Stimulated activated CD4-positive, alpha-beta T cell treated with anti-CD3 and anti-CD28 coated beads, TNF-alpha, amount 100 ng/mL, for 4 hours (primary cell): ENCODE results near the gene HABP2.

Experiments
- DNase-seq, 3 experiments: peaks; one replicate each; pipeline ENCODE4 v3.0.0-alpha.2; 2020; ENCODE audit warnings: low read depth in 3 of 3

The HABP2 gene

DNA sequence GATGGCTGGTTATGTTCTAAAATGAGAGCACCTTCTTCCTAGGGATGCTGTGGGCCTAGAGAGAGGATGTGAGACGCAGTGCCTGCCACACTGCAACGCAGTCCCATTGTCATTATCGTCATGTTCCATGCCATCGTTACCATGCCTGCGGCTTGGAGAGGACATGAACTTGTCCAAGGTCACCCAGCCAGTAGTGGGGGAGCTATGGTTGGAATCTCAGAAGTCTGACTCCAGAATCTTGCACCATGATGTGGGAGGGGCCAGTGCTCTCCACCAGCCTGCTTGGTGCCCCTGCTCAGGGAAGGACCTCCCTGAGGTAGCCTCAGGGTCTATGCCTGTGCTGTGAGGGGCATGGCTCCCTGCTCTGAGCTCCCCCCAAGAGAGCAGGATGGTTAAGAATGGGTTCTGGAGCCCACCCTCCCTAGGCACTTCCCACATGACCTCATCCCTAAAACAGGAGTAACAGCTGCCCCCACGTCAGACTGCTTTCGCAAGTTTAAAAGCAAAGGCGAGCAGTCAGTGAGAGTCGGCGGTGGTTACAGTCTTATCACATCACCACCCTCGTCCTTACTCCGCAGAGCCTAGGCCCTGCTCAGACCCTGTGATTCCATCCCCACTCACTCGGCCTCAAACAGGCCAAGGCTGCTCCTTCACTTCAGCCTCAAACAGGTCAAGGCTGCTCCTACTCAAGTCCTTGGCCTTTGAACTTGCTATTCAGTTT lies 50.4 kb downstream of the HABP2 start:
- DNase-seq = no peak

DNA sequence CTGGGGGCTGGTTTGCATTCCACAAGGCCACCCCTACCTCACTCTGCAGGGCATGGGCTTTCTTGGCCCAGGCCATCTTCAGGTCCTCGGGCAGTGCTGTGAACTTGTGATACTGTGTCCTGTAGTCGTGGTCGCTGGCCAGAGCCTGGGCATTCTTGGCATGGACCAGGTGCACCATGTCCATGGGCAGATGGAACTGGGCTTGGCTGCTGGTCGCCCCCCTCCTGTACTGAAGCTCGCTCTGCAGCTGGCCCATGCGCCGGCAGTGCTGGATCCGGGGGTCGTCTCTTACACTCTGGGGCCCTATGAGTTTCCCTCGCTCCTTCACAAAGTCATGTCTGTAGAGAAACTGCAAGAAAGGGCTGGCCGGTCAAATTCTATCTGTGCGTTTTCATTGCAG lies 51.7 kb downstream of the HABP2 start:
- DNase-seq = no peak

DNA sequence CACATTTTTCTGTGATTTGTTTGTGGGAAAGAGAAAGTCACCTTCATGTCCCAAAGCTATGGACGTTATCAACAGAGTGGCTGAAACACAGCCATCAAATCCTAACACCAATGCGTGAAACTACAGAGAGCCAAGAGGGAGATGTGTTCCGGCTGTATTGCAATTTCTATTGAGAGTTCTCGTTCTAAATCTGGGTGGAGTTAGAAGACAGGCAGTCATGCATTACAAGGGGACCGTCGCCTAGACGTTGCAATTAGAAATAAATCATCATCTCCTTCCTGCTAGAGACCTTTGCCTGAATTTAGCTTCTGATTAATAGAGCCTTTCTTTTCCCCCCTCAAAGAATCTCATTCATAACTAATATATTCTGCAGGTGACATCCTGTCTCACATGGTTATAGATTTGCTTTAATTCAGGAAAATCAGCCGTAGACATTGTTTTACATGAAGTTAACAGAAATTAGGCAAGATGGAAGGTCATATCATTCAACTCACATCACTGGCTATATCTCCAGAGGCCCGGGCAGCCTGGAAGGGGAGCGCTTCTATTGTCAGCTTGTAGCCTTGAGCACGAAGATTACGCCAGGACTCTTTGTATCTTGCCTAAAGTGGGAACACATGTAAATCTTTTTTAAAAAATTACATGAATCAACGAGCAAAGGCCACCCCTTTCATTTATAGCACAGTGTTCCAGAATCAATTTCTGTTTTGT lies 52.6 kb downstream of the HABP2 start:
- DNase-seq = no peak

DNA sequence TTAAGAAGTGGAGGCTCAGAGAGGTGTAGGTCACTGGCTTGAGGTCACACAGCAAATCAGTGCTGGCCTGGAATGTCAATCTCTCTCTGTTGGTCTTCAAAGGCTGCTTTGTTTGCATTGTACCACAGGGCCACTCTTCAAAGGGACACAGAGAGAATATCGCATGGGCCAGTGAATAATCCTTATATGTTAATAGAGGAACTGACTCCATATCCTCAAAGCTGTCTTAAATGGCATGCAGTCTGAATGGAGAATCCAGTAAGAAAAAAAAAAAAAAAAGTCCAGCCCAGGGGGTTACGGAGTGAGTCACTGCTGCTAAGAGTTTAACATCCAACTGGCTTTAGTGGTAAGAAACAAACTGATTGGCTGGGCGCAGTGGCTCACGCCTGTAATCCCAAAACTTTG lies 56.9 kb downstream of the HABP2 start:
- DNase-seq = no peak

DNA sequence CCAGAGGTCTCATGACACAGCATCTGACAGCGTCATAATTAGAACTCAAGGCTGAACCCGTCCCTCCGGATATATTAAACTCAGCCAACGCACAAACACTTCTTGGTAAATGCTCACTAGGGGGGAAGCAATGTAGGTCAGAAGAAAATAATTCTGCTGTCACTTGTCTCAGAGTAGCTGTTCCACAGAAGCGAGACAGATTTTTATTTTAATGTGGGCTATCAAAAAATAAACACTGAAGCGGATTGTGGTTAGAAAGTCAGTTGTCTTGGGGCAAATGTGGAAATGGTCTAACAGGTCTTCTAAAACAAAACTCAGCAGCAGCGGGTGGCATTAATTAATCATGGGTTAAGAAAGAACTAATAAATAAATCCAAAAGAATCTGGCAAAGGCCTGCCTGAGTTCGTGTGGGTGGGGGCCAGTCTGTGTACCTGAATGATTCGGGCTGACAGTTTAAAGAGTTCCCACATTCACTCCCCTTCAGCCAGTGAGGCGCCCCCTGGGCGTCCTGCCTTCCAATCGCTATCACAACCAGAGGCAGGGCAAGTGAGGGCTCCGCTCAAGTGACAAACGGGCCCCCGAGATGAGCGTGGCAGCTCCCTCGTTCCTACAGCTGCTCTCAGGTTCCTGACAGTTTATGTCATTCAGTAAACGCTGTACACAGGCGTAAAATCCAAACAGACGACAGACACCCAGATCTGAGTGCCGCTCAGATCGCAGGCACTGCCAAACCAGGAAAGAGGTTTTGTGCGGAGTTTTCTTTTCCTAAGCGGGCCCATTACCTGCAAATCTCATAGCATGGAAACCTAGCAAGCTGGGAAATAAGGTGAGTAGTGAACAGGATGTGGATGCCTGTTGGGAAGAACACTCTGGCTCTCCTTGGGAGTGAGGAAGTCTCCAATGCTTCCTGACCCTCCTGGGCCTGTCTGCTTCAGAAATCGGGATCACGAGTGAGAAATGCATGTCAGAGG lies 58.1 kb downstream of the HABP2 start:
- DNase-seq = no peak

DNA sequence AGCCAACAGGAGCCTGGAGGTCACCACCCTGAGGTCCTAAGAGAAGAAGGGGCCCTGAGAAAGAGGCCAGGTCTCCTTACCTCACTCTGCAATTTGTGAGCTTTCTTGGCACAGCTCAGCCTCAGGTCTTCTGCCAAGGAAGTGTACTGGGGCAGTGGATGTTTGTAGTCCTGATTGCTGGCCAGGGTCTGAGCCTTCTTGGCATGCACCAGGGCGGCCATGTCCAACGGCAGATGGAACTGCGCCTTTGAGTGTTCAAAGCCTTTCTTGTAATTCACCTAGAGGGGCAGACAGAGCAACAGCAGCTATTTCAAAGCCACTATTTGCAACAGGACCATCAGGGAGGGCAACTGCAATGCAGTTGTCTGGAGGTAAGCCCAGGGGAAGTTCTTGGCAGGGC lies 59.3 kb downstream of the HABP2 start:
- DNase-seq = no peak

DNA sequence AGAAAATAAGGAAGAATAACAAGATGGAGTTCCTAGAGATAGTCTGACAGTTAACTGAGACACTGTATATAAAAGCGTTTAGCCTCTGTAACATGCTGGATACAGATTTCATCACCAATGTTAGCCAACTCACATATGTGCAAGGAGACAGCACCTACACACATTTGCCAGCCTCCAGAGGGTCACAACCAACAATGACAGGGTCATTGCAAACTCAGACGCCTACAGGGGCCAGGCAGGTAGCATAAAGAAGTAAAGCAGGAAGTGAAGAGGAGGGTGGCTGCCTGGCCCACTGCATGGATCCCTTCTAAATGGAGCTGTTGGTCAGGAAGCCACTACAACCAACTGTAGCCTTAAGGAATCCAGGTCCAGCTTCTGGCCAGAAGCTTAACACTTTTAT lies 60.6 kb downstream of the HABP2 start:
- DNase-seq = no peak

DNA sequence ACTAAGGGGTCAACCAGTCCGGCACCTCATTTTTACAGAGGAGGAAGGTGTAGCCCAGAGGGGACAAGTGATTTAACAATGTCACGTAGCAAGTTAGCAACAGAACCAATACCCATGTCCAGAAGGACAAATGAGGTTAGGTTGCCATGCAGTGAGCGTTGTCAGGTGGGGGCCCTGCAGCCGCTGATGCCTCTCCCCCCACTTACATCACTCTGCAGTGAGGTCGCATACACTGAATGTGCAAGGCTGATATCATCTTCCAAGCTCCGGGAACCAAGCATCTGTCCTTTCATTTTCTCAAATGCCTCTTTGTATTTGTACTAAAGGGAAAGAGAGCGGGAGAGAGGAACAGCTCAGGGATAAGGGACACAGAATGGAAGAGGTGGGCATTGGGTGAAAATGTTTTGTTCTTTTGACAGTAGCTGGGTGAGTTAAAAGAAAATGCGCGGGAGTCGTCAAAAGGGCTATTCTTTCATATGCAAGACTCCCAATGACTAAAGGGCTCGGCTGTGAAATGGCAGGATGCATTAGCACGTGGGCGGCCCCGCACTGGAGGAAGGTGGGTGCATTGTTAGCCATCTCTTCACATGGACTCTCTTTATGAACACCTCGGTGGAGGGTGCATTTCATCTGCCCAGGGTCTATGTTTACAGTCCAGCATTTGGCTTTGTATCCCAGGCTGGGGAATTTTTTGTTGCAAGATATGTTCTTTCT lies 61.3 kb downstream of the HABP2 start:
- DNase-seq = no peak

DNA sequence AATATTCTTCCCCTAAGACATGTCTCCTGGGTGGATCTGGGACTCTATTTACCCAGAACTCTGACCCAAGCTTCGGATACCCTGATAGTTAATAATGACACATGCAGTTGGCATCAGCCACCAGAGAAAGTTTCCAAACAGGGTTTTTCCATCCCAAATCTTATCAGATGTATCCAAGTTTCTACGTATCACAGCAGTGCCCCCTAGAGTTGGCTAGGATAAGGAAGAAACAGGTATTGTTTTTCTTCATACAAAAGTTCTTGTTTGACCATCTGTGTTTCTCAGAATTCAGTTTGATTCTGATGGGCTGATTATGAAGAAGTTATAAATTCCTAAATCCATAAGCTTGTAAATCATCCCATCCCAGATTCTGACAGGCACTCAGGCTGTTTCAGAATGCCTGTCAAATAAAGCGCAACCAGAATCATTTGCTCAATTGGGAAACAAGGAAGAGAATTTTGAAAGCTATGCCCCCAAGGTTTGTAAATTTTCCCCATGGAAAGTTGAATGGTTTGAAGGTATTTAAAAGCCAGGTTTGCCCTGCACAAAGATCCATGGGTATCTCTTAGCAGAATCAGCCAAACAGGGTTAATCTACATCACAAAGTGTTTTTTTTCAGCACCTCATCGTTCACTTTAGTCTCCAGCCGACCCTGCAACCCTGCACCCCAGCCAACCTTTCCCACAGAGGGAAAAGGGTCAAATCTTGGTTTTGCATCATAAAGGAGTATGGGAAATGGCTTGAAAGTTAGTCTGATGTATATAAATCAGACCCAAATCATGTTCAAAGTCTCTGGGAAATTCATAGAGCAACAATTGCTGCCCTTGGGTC lies 63.6 kb downstream of the HABP2 start:
- no peak for DNase-seq

DNA sequence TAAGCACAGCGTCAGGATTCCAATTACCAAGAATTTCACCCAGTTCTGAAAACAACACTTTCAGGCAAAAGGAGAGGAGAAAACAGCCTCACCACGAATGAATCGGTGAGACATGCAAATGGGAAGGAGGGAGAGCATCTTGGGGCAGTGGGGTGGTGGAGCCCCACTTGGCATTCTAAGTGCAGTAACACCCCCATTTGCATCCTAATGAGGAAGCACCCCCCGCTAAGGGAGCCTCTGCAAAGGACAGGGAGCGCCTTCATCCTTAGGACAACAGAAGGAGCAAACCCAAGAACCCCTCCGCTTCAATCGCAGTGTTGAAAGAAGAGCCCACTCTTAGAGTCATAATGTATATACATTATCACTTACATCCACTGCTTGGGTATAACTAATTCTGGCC lies 64.2 kb downstream of the HABP2 start:
- DNase-seq = no peak

DNA sequence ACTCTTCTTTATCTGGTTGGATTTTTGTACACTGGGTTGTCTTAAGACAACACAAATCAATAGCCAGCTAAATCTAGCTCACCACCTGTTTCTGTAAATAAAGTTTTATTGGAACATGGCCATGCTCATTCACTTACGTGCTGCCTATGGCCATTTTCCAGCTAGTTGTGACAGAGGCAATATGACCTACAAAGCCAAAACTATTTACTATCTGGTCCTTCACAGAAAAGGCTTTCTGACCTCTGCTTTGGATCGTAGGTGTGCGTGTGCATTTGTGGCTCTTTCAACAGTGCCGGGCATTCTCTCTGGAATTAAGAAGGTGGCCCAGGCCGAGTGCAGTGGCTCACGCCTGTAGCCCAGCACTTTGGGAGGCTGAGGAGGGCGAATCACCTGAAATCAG lies 65.5 kb downstream of the HABP2 start:
- no peak for DNase-seq

DNA sequence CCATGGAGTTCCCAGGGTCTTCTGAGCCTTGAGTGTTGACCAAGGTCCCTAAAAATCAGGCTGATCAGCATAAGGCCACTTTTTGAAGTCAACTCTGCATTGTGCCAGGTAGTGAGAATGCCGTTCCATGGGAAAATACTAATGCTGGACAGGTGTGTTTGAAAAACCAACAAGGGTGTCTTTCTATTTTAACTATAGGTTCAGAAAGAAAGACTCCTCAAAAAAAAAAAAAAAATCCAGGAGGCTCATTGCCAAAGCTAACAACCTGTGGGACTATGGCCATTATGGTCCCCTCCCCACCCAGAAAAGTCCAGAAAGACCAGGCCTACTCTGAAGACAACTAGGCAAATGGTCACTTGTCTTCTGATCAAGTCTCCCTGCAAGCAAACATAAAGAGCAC lies 66.5 kb downstream of the HABP2 start:
- DNase-seq = no peak

DNA sequence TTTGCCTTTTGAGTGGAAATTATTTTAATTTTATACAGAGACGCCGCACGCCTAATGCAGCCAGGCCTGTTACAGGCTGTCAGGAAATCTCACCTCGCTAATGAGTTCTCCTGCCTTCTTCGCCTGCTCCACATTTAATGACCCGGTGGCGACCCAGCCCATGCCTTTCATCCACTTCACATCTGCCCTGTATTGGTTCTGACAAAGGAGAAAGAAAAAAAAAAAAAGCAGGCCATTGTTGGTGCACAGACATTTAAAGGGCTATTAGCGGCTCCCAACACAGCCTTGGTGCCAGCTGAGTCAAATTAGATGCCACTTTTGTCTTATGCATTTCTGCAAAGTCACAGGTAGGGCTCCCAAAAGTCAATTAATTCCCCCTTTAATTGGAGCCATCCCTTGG lies 67.7 kb downstream of the HABP2 start:
- no peak for DNase-seq

DNA sequence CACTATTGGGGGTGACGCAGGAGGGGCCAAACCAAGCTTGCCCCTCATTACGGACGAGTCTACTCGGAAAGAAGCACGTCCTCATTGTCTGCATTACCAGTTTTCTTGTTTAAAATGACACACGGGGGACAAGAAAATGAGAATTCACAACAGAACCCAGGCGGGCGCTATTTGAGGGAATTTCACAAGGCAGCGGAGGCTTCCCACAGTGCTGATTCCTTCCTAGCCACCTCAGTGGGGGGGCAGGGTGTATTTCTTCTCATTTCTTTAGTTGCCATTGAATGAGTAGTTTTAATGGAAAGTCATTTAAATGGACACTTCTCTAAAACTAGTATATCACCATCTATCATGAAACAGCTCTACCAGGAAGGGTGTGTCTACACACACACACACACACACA lies 68.1 kb downstream of the HABP2 start:
- no peak for DNase-seq

DNA sequence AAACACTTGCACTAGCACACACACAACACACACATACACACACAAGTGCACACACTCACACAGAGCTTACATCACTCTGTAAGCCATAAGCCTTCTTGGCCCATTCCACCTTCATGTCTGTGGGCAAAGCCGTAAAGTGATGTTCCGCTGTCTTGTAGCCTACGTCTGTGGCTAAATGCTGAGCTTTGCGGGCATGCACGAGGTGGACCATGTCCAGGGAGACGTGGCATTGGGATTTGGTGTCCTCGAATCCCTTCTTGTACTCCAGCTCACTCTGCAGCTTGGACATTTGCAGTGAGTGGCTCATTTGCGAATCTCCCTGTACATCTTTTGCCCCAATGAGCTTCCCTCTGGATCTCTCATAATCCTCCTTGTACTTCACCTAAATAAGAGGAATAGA lies 68.9 kb downstream of the HABP2 start:
- DNase-seq = no peak

DNA sequence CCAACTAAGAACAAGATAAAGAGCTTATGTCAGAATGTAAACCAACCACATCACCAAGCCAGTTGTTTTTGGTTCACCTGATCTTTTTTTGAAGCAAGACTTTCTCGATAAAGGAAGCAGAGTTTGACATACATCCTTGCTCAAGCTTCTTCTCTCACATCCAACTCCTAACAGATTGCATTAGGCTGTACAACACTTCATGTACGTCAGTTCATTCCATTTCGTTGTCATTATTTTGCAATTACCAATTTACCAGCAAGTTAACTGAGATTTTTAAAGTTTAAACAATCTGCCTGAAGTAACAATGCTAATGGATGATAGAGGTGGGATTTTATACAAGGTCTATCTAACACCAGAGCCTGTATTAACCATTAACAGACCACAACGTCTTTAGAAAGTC lies 70.0 kb downstream of the HABP2 start:
- DNase-seq = no peak

DNA sequence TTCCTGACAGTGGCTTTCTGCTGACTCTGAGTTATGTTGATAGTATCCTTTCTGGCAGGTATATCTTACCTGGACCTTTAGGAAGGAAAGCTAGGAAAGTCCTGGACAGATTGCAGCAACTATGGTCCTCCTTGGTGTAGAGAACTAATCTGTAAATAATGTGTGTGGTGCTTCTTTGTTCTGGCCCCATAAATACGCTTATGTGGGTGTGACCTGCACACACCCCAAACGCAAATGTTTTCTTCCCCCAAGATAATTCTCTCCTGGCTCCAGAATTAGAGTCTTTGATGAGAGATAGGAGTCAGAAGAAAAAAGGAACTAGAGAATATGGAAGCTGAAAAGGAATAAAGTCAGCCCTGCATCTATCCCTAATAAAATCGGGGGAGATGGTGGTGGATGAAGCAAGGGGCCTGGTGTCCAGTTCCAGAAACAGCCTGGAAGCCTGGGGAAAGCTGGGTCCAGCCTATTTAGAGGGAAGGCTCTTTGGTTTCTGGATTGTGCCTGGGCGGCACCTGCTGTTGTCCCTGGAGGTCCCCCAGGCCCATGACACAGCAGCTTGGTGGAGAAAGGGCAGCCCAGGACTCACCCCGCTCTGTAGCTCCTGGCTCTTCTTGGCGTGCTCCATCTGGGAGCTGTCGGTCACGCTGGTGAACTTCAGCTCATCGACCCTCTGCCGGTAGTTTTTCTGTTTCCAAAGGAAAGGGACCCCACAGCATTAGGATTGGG lies 72.8 kb downstream of the HABP2 start:
- DNase-seq = no peak

DNA sequence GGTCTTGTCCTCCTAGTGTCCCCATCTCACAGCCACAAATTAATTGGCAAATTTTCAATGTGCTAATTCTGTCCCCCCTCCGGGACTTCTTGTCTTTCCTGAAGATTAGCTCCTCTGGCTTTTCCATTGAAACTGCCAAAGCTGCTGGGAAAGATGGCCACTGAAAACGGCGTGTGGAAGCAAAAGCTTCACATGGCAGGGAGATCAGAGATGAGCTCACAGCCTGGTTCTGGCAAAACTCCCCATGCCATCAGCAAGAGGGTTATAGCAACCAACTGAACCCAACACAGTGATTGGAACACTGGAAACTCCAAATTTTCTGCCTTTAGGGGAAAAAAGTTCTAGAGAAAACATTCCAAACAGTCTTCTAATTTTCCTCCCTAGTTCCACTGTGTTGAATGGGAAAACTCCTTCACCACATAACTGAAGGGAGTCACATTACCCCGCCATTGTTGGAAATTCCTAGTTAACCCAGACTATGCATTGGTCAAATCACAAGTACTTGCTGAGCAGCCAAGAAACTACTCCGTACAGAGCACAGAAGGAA lies 74.0 kb downstream of the HABP2 start:
- no peak for DNase-seq

DNA sequence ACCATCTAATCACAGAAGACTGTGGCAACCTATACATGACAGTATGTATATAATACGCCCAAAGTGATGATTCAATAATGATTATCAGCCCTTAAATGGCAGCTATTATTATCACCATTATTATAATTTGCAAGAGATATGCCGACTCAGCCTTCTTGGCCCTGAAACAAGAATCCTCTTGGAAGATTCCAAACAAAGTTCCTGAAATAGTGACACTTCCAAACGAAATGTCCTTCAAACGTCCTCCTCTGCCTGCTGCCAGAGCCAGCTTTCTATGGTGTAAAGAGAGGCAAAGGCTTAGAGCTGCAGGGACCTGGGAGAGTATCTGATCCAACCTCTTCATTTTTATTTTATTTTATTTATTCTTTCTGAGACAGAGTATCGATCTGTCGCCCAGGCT lies 75.0 kb downstream of the HABP2 start:
- DNase-seq = no peak

DNA sequence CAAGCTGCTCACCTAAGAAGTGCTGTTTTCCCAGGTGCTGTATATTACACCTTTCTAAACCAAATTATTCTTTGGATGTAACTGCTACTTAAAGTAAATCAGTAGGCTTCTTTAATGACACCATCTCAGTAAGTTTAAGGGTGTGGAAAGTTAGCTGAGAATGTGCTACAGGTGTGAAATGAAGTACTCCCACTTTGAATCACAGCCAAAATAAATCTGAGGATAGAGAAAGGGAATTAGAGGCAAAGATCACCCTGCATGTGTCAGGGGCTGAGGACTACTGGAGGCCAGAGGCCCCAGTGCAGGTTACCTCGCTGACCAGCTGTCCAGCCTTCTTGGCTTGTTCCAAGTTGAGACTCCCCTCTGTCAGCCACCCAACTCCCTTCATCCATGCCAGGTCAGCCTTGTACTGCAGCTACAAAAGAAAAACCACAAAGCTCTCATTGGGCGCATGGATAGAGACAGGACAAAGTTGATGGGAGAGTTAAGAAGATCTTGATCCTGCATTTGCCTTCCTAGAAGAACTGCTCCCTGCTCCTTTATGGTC lies 75.8 kb downstream of the HABP2 start:
- DNase-seq = no peak
